ENCODE results near the gene FTCD. TPM values are rescaled to one million over a fixed set of nuclear protein-coding genes. Genes with fewer than 3 reads are reported as not detected.
A peak's percentile ranks its signal among the peaks of the same experiment; 100 is the strongest.

FTCD gene
- total and polyA plus RNA-seq, 9 of the 15 experiments (the other 6 are each of a cell fraction or from before 2014, with no cell fraction given), result 0.11 to 1.6 (median 0.67) TPM; not detected in 5

- no peak for TF ChIP-seq CGGBP1 (CRISPR knock-in tag; IDR thresholded peaks at IDR 0.05)
- TF ChIP-seq ZHX1 (conservative IDR thresholded peaks at IDR 0.05; ENCODE audit: low read length), result no peak
- no peak for TF ChIP-seq SIRT6 (IDR thresholded peaks at IDR 0.05; ENCODE audit: low read depth, low read length)
- peak; percentile 77 for TF ChIP-seq CREM (IDR thresholded peaks at IDR 0.05; ENCODE audit: low read depth)
- TF ChIP-seq ZNF318 (IDR thresholded peaks at IDR 0.05; ENCODE audit: borderline replicate concordance in 1 of 2, low read depth in 1 of 2), result no peak
Observed at GRCh38 chr21:46184625-46185555, 29.5 kb upstream of the FTCD start (continued).
